ENCODE data around the gene S100A7. TPM values are rescaled to one million over a fixed set of nuclear protein-coding genes. Genes with fewer than 3 reads are reported as not detected.

The S100A7 gene
- total RNA-seq, 2 donors from 2014 or later, result not detected

DNA sequence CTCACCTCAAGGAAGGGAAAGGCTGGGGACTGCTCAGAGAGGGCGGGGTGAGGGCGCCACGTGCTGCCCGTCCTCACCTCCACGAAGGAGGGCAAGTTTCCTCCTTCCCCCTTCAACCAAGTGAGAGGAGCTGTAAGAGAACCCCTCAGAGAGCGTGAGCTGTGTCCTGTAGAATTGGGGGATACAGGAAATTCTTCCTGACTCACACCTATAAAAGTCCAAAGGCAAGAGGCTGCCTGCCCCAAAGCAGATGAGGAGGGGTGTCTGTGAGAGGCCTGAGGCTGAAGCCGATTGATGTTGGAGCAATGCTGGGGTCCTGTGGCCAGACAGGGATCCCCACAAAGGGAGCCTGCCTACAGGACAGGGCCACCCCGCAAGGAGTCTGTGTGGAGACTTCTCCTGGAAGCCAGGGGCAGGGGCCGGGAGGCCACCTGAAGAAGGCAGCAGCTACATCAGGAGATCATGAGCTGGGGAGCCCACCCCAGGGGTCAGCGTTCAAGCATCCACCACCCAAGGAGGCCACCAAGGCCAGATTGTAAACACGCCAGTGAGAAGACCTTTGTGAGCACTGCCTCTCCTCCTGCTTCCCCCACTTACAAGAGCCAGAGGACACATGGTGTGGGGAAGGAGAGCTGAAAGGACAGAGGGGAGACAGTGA, 47.6 kb upstream of the S100A7 start:
- WGBS, 2 experiments (ENCODE audit: insufficient coverage in 1 of 2, insufficient read length in 1 of 2), result 86 to 89% methylated on average over 2 to 10 of the region's 11 CpGs
- no peaks in the 10 kb centered on the region for H3K9me3 Mint-ChIP-seq
- Histone ChIP-seq H3K36me3 (ENCODE audit: control insufficient read depth, insufficient read depth, low read length) (no peaks in the 10 kb centered on the region), H3K4me1 (ENCODE audit: control insufficient read depth, insufficient read depth, low read length) (no peaks in the 10 kb centered on the region), H3K9ac (ENCODE audit: extremely low read depth, low read length, poor library complexity, severe bottlenecking) (no peak overlapping the region), H3K27ac (ENCODE audit: low read depth, low read length) (no peak overlapping the region), H3K4me3 (ENCODE audit: low read length) (no peak overlapping the region), H3K9me3 (ENCODE audit: control insufficient read depth, low read length) (no peaks in the 10 kb centered on the region), H3K27me3 (ENCODE audit: control insufficient read depth, insufficient read depth, low read length, poor library complexity, severe bottlenecking) (peaks cover 11% of the 10 kb centered on the region)
- no peak overlapping the region for H3K4me3 Mint-ChIP-seq
- H3K27ac Mint-ChIP-seq, result no peak overlapping the region
- H3K4me1 Mint-ChIP-seq, result no peaks in the 10 kb centered on the region
- no peak for DNase-seq
- TF ChIP-seq, protein P1, sequence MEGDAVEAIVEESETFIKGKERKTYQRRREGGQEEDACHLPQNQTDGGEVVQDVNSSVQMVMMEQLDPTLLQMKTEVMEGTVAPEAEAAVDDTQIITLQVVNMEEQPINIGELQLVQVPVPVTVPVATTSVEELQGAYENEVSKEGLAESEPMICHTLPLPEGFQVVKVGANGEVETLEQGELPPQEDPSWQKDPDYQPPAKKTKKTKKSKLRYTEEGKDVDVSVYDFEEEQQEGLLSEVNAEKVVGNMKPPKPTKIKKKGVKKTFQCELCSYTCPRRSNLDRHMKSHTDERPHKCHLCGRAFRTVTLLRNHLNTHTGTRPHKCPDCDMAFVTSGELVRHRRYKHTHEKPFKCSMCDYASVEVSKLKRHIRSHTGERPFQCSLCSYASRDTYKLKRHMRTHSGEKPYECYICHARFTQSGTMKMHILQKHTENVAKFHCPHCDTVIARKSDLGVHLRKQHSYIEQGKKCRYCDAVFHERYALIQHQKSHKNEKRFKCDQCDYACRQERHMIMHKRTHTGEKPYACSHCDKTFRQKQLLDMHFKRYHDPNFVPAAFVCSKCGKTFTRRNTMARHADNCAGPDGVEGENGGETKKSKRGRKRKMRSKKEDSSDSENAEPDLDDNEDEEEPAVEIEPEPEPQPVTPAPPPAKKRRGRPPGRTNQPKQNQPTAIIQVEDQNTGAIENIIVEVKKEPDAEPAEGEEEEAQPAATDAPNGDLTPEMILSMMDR (conservative IDR thresholded peaks at IDR 0.05), result no peak
- peaks cover 39% of the 10 kb centered on the region for H3K27me3 Mint-ChIP-seq (ENCODE audit: insufficient read depth)
- no peaks in the 10 kb centered on the region for H3K36me3 Mint-ChIP-seq (ENCODE audit: low read depth)

DNA sequence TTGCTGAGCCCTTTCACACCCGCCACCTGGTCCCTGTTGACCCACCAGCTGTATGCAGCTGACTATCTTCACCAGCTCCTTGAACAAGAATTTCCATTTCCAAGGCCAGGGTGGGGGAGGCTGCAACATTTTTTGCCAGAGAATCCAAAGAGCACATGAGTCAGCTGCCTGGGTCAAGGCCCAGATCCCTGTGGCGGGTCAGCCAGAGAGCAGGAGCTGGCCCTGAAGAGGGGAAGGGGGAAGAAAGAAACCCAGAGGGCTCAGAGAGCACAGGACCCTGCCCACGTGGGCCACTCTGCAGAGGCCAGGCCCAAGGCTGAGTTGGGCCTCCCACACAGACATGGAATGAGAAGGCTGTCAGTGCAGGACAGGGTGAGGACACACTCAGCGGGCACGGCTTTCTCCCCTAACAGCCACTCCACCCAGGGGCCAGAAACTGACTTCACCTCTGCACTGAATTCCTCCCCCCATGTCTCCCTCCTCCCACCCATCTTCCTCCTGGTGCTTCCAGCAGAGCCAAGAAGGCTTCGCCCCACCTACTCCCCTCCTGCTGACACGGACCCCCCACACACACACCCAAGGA, 46.5 kb upstream of the S100A7 start:
- WGBS, 2 experiments (ENCODE audit: insufficient coverage in 1 of 2, insufficient read length in 1 of 2), result 74 to 100% methylated on average over 1 to 7 of the region's 7 CpGs
- Mint-ChIP-seq H3K36me3 (ENCODE audit: low read depth) (no peaks in the 10 kb centered on the region), H3K4me1 (no peaks in the 10 kb centered on the region), H3K27me3 (ENCODE audit: insufficient read depth) (peaks cover 30% of the 10 kb centered on the region), H3K27ac (no peak overlapping the region), H3K9me3 (no peaks in the 10 kb centered on the region), H3K4me3 (no peak overlapping the region)
- TF ChIP-seq, protein P1 (conservative IDR thresholded peaks at IDR 0.05), result no peak
- Histone ChIP-seq H3K36me3 (ENCODE audit: control insufficient read depth, insufficient read depth, low read length) (no peaks in the 10 kb centered on the region), H3K9me3 (ENCODE audit: control insufficient read depth, low read length) (no peaks in the 10 kb centered on the region), H3K27me3 (ENCODE audit: control insufficient read depth, insufficient read depth, low read length, poor library complexity, severe bottlenecking) (peaks cover 5% of the 10 kb centered on the region), H3K27ac (ENCODE audit: low read depth, low read length) (no peak overlapping the region), H3K4me3 (ENCODE audit: low read length) (no peak overlapping the region), H3K9ac (ENCODE audit: extremely low read depth, low read length, poor library complexity, severe bottlenecking) (no peak overlapping the region), H3K4me1 (ENCODE audit: control insufficient read depth, insufficient read depth, low read length) (no peaks in the 10 kb centered on the region)
- DNase-seq, result no peak

DNA sequence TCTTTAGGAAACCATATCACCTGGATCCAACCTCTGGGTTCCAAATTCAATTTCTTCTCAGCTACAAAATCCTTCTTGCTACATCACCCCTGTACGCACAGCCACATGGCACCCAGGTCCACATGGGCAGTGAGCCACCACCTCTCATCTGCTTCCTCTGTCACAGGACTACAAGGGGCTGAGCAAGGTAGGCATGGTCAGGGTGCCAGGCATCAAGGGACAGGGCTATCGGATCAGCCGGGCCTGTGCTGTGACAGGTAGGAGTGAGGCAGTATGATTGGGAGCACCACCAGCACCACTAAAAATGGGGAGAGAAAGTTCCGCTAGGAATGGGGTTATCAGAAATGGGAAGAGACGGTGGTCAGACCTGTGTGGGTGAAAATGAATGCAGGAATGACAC, 45.9 kb upstream of the S100A7 start:
- WGBS, 2 experiments (ENCODE audit: insufficient coverage in 1 of 2, insufficient read length in 1 of 2), result 93 to 94% methylated on average over 3 to 5 of the region's 5 CpGs
- H3K9me3 Mint-ChIP-seq, result no peaks in the 10 kb centered on the region
- no peak overlapping the region for H3K27ac Mint-ChIP-seq
- H3K9me3 ChIP-seq (ENCODE audit: control insufficient read depth, low read length), result no peaks in the 10 kb centered on the region
- H3K27me3 ChIP-seq (ENCODE audit: control insufficient read depth, insufficient read depth, low read length, poor library complexity, severe bottlenecking), result no peaks in the 10 kb centered on the region
- H3K27me3 Mint-ChIP-seq (ENCODE audit: insufficient read depth), result peaks cover 25% of the 10 kb centered on the region
- no peaks in the 10 kb centered on the region for H3K36me3 ChIP-seq (ENCODE audit: control insufficient read depth, insufficient read depth, low read length)
- H3K4me1 ChIP-seq (ENCODE audit: control insufficient read depth, insufficient read depth, low read length), result no peaks in the 10 kb centered on the region
- H3K4me3 Mint-ChIP-seq, result no peak overlapping the region
- H3K9ac ChIP-seq (ENCODE audit: extremely low read depth, low read length, poor library complexity, severe bottlenecking), result no peak overlapping the region
- no peak overlapping the region for H3K27ac ChIP-seq (ENCODE audit: low read depth, low read length)
- no peak for DNase-seq
- no peak overlapping the region for H3K4me3 ChIP-seq (ENCODE audit: low read length)
- H3K36me3 Mint-ChIP-seq (ENCODE audit: low read depth), result no peaks in the 10 kb centered on the region
- no peaks in the 10 kb centered on the region for H3K4me1 Mint-ChIP-seq
- TF ChIP-seq, protein P1 (conservative IDR thresholded peaks at IDR 0.05), result no peak
